Lower lobe of right lung (tissue), 2 donors: ENCODE measurements around the gene LSAMP. TPM values are rescaled to one million over a fixed set of nuclear protein-coding genes. Genes with fewer than 3 reads are reported as not detected.
"Not testable (repeated sequence)": the region's sequence is repeated elsewhere in the genome, so short reads cannot be mapped to it uniquely, and the experiment has no call there.

ENCODE experiments used
- ATAC-seq, 2 donors: fragments of 200-7000 bp; cut with Tn5 transposase; one replicate each; pipeline ENCODE4 v1.9.1; 2020 to 2022; ENCODE audit warnings: mild to moderate bottlenecking in 2 of 2, moderate library complexity in 2 of 2
- DNase-seq: peaks from one replicate; pipeline ENCODE4 v3.0.0-alpha.2; 2020
- H3K27ac ChIP-seq: fragments of 200-600 bp; one replicate; pipeline ENCODE4 v1.8.0; 2022
- H3K27me3 ChIP-seq: fragments of 200-600 bp; one replicate; pipeline ENCODE4 v1.8.0; 2022; ENCODE audit warnings: low read depth
- H3K36me3 ChIP-seq: fragments of 200-600 bp; one replicate; pipeline ENCODE4 v1.8.0; 2022; ENCODE audit warnings: mild to moderate bottlenecking
- H3K4me1 ChIP-seq: fragments of 200-600 bp; one replicate; pipeline ENCODE4 v1.8.0; 2022
- H3K4me3 ChIP-seq: fragments of 200-600 bp; one replicate; pipeline ENCODE4 v1.8.0; 2022; ENCODE audit warnings: mild to moderate bottlenecking
- H3K9me3 ChIP-seq: fragments of 200-600 bp; one replicate; pipeline ENCODE4 v1.8.0; 2022
- intact Hi-C: fragments of 100-400 bp; cut with DNase I; formaldehyde crosslinking; loops from one replicate; pipeline ENCODE4 v1.11.0; 2022
- total RNA-seq: library from RNA; stranded (reverse); fragmentation: NEBNext Ultra II Directional; extraction: Animal tissue kit (Norgen Biotek cat#: 25700); gene quantifications from one replicate; pipeline ENCODE4 v1.2.1, GENCODE V29; 2021
- TF ChIP-seq, protein P1 (sequence below): fragments of 200-600 bp; IDR thresholded peaks from one replicate; pipeline ENCODE4 v1.8.0; 2022; ENCODE audit warnings: antibody characterized with exemption, mild to moderate bottlenecking
- donor health status: DM: no; HTN: yes; CAD: no; lungs with severe emphysema.

LSAMP gene
- total RNA-seq, 1 donor from 2014 or later: 20.1 TPM

- no peak for DNase-seq
- intact Hi-C loops: no loop called here
These were observed 684.6 kb downstream of the LSAMP start for GRCh38 chr3:115760716-115761115.

GRCh38 chr3:115758076-115758763, 687.1 kb downstream of the LSAMP start:
- TF ChIP-seq, protein P1, sequence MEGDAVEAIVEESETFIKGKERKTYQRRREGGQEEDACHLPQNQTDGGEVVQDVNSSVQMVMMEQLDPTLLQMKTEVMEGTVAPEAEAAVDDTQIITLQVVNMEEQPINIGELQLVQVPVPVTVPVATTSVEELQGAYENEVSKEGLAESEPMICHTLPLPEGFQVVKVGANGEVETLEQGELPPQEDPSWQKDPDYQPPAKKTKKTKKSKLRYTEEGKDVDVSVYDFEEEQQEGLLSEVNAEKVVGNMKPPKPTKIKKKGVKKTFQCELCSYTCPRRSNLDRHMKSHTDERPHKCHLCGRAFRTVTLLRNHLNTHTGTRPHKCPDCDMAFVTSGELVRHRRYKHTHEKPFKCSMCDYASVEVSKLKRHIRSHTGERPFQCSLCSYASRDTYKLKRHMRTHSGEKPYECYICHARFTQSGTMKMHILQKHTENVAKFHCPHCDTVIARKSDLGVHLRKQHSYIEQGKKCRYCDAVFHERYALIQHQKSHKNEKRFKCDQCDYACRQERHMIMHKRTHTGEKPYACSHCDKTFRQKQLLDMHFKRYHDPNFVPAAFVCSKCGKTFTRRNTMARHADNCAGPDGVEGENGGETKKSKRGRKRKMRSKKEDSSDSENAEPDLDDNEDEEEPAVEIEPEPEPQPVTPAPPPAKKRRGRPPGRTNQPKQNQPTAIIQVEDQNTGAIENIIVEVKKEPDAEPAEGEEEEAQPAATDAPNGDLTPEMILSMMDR: no peak
- intact Hi-C loops: no loop called here
- H3K36me3 ChIP-seq: no peaks in the 10 kb centered on the region
- no peaks in the 10 kb centered on the region for H3K4me1 ChIP-seq
- no peaks in the 10 kb centered on the region for H3K27me3 ChIP-seq
- no peaks in the 10 kb centered on the region for H3K9me3 ChIP-seq
- no peak overlapping the region for H3K27ac ChIP-seq
- DNase-seq (no peak), ATAC-seq (no peak)
- no peak overlapping the region for H3K4me3 ChIP-seq

More at GRCh38 chr3:115760716-115761115, 684.6 kb downstream of the LSAMP start:
- no peaks in the 10 kb centered on the region for H3K27me3 ChIP-seq
- ATAC-seq: no peak
- H3K36me3 ChIP-seq: no peaks in the 10 kb centered on the region
- no peaks in the 10 kb centered on the region for H3K4me1 ChIP-seq
- H3K27ac ChIP-seq: no peak overlapping the region
- TF ChIP-seq, protein P1: no peak
- no peaks in the 10 kb centered on the region for H3K9me3 ChIP-seq
- H3K4me3 ChIP-seq: no peak overlapping the region

DNA sequence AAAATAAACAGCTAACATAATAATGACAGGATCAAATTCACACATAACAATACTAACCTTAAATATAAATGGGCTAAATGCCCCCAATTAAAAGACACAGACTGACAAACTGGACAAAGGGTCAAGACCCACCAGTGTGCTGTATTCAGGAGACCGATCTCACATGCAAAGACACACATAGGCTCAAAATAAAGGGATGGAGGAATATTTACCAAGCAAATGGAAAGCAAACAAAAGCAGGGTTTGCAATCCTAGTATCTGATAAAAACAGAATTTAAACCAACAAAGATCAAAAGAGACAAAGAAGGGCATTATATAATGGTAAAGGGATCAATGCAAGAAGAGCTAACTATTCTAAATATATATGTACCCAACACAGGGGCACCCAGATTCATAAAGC, 692.3 kb downstream of the LSAMP start:
- not testable (repeated sequence) for DNase-seq, ATAC-seq

More for the DNA sequence above, 692.3 kb downstream of the LSAMP start:
- H3K27ac ChIP-seq, H3K4me1 ChIP-seq, H3K36me3 ChIP-seq, H3K27me3 ChIP-seq, intact Hi-C loops, H3K9me3 ChIP-seq, H3K4me3 ChIP-seq: not testable (repeated sequence)
